NB4 (cell line): ENCODE data around the gene ATP6V0A4.

Experiments used
- MYC ChIP-seq: IDR thresholded peaks from 2 replicates; pipeline ENCODE4 v1.6.1; 2011; ENCODE audit warnings: low read depth, low read length
- POLR2A ChIP-seq: IDR thresholded peaks from 2 replicates; pipeline ENCODE4 v1.6.1; 2011; ENCODE audit warnings: mild to moderate bottlenecking; ENCODE audit not compliant: insufficient read length; ENCODE audit errors: extremely low read depth
- TF ChIP-seq, protein P1 (sequence below): IDR thresholded peaks from one replicate; pipeline ENCODE4 v1.5.1; 2012; ENCODE audit warnings: low read depth, low read length
- TF ChIP-seq, protein P2 (sequence below): IDR thresholded peaks from 2 replicates; pipeline ENCODE4 v1.6.1; 2011; ENCODE audit warnings: low read depth, low read length

GRCh38 chr7:138739859-138740258 lies 58.1 kb downstream of the ATP6V0A4 start:
- TF ChIP-seq, protein P1, sequence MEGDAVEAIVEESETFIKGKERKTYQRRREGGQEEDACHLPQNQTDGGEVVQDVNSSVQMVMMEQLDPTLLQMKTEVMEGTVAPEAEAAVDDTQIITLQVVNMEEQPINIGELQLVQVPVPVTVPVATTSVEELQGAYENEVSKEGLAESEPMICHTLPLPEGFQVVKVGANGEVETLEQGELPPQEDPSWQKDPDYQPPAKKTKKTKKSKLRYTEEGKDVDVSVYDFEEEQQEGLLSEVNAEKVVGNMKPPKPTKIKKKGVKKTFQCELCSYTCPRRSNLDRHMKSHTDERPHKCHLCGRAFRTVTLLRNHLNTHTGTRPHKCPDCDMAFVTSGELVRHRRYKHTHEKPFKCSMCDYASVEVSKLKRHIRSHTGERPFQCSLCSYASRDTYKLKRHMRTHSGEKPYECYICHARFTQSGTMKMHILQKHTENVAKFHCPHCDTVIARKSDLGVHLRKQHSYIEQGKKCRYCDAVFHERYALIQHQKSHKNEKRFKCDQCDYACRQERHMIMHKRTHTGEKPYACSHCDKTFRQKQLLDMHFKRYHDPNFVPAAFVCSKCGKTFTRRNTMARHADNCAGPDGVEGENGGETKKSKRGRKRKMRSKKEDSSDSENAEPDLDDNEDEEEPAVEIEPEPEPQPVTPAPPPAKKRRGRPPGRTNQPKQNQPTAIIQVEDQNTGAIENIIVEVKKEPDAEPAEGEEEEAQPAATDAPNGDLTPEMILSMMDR = no peak
- TF ChIP-seq, protein P2, sequence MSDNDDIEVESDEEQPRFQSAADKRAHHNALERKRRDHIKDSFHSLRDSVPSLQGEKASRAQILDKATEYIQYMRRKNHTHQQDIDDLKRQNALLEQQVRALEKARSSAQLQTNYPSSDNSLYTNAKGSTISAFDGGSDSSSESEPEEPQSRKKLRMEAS = no peak
- no peak for TF ChIP-seq POLR2A
- TF ChIP-seq MYC = no peak
